ENCODE results near the gene MAN1C1. TPM values are rescaled to one million over a fixed set of nuclear protein-coding genes. Genes with fewer than 3 reads are reported as not detected.

MAN1C1 gene
- total and polyA plus RNA-seq, 2 donors from 2014 or later: 31.7 to 65.5 TPM

- DNase-seq: peak in 4 of 5 donors; percentile 60 to 78 (median 70)
- TF ChIP-seq, protein P1, sequence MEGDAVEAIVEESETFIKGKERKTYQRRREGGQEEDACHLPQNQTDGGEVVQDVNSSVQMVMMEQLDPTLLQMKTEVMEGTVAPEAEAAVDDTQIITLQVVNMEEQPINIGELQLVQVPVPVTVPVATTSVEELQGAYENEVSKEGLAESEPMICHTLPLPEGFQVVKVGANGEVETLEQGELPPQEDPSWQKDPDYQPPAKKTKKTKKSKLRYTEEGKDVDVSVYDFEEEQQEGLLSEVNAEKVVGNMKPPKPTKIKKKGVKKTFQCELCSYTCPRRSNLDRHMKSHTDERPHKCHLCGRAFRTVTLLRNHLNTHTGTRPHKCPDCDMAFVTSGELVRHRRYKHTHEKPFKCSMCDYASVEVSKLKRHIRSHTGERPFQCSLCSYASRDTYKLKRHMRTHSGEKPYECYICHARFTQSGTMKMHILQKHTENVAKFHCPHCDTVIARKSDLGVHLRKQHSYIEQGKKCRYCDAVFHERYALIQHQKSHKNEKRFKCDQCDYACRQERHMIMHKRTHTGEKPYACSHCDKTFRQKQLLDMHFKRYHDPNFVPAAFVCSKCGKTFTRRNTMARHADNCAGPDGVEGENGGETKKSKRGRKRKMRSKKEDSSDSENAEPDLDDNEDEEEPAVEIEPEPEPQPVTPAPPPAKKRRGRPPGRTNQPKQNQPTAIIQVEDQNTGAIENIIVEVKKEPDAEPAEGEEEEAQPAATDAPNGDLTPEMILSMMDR (IDR thresholded peaks at IDR 0.05; ENCODE audit: borderline replicate concordance, extremely low read depth, insufficient read depth): no peak
- no peak for FAIRE-seq
- Histone ChIP-seq H3K27ac (ENCODE audit: low read depth in 2 of 2, low read length in 2 of 2) (peak overlapping the region; percentile 14 to 17), H3K4me3 (ENCODE audit: low read length in 3 of 3) (no peak overlapping the region), H3K9ac (ENCODE audit: low read length in 3 of 3) (no peak overlapping the region), H3K9me3 (ENCODE audit: control insufficient read depth in 2 of 3, insufficient read depth in 1 of 3, low read length in 3 of 3) (no peaks in the 10 kb centered on the region), H3K4me1 (ENCODE audit: control insufficient read depth in 2 of 3, insufficient read depth in 2 of 3, low read depth in 1 of 3, low read length in 3 of 3) (peaks cover 0 to 20% (median 10%) of the 10 kb centered on the region in 3 donors), H3K36me3 (ENCODE audit: control insufficient read depth in 2 of 3, insufficient read depth in 3 of 3, low read length in 3 of 3) (no peaks in the 10 kb centered on the region), H3K27me3 (ENCODE audit: control insufficient read depth, insufficient read depth, low read length) (no peaks in the 10 kb centered on the region)
- intact Hi-C loops (cut with DNase I): no loop called here
These were observed 83.0 kb downstream of the MAN1C1 start for GRCh38 chr1:25699500-25700143.

DNA sequence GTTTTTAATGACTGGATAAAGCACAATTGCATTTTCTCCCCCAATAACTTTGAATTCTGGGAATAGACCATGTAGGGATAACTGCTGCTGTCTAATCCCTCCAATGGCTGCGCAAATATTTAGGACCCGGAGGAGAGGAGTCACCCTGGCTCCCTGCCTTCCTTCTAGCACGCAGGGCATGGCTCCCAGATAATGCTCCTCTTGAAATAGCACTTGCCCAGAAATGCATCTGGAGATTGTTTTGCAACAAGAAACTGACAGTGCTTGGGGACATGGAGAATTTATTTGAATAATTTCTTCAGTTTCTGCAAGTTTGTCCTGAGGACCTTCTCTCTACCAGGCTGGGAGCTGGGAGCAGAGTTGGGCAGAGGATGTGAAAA lies 83.5 kb downstream of the MAN1C1 start:
- intact Hi-C loops (cut with DNase I): no loop called here
- FAIRE-seq: no peak
- Histone ChIP-seq H3K36me3 (ENCODE audit: control insufficient read depth in 2 of 3, insufficient read depth in 3 of 3, low read length in 3 of 3) (no peaks in the 10 kb centered on the region), H3K27ac (ENCODE audit: low read depth in 2 of 2, low read length in 2 of 2) (peak overlapping the region in 1 of 2 donors; percentile 17), H3K4me3 (ENCODE audit: low read length in 3 of 3) (no peak overlapping the region), H3K27me3 (ENCODE audit: control insufficient read depth, insufficient read depth, low read length) (no peaks in the 10 kb centered on the region), H3K9ac (ENCODE audit: low read length in 3 of 3) (no peak overlapping the region), H3K4me1 (ENCODE audit: control insufficient read depth in 2 of 3, insufficient read depth in 2 of 3, low read depth in 1 of 3, low read length in 3 of 3) (peaks cover 0 to 22% (median 7%) of the 10 kb centered on the region in 3 donors), H3K9me3 (ENCODE audit: control insufficient read depth in 2 of 3, insufficient read depth in 1 of 3, low read length in 3 of 3) (no peaks in the 10 kb centered on the region)
- TF ChIP-seq, protein P1 (IDR thresholded peaks at IDR 0.05; ENCODE audit: borderline replicate concordance, extremely low read depth, insufficient read depth): no peak
- DNase-seq: no peak

DNA sequence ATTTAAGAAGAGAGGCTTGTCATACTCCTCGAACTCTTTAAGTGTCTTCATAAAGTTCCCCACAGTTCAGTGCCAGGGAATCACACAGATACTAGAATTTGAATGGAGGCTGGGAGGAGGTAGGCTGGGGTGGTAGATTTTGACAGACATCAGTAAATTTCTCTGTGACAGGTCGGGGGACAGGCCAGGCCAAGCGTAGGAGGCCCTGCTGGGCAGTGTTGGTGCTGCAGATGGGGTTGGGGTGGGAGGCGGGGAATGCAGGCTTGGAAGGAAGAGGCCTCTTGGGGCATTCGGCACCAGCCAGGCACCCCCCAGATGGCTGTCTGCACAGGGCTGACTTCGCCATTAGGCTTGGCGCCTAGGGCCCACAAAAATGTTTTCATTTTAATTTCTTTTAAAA lies 84.0 kb downstream of the MAN1C1 start:
- Histone ChIP-seq H3K9me3 (ENCODE audit: control insufficient read depth in 2 of 3, insufficient read depth in 1 of 3, low read length in 3 of 3) (no peaks in the 10 kb centered on the region), H3K36me3 (ENCODE audit: control insufficient read depth in 2 of 3, insufficient read depth in 3 of 3, low read length in 3 of 3) (no peaks in the 10 kb centered on the region), H3K9ac (ENCODE audit: low read length in 3 of 3) (no peak overlapping the region), H3K27ac (ENCODE audit: low read depth in 2 of 2, low read length in 2 of 2) (no peak overlapping the region), H3K27me3 (ENCODE audit: control insufficient read depth, insufficient read depth, low read length) (no peaks in the 10 kb centered on the region), H3K4me3 (ENCODE audit: low read length in 3 of 3) (no peak overlapping the region), H3K4me1 (ENCODE audit: control insufficient read depth in 2 of 3, insufficient read depth in 2 of 3, low read depth in 1 of 3, low read length in 3 of 3) (peaks cover 0 to 17% (median 2%) of the 10 kb centered on the region in 3 donors)
- DNase-seq (no peak), FAIRE-seq (no peak)
- intact Hi-C loops (cut with DNase I): no loop called here
- TF ChIP-seq, protein P1 (IDR thresholded peaks at IDR 0.05; ENCODE audit: borderline replicate concordance, extremely low read depth, insufficient read depth): no peak

Measured in kidney (tissue), 14 donors.